ENCODE data around the gene MAP3K4. TPM values are rescaled to one million over a fixed set of nuclear protein-coding genes. Genes with fewer than 3 reads are reported as not detected.
A peak's percentile ranks its signal among the peaks of the same experiment; 100 is the strongest.

The MAP3K4 gene
- total RNA-seq, 1 donor from 2014 or later: 56.7 TPM

- TF ChIP-seq CTCF (IDR thresholded peaks at IDR 0.05): no peak
- TF ChIP-seq POLR2A (IDR thresholded peaks at IDR 0.05): no peak
- TF ChIP-seq POLR2AphosphoS5 (IDR thresholded peaks at IDR 0.05; ENCODE audit: insufficient read depth in 1 of 2, low read depth in 1 of 2): no peak
- H3K27ac ChIP-seq: peak overlapping the region; percentile 96
- H3K9me3 ChIP-seq: no peaks in the 10 kb centered on the region
- intact Hi-C loops (cut with DNase I): loop anchor here (5.0 kb wide), 1 partner anchor 59 kb away; no protein-coding TSS in a partner anchor
- H3K27me3 ChIP-seq: no peaks in the 10 kb centered on the region
- no peak for DNase-seq (ENCODE audit: extremely low spot score in 2 of 2)
- no peaks in the 10 kb centered on the region for H3K36me3 ChIP-seq
- peaks cover 37% of the 10 kb centered on the region for H3K4me1 ChIP-seq
- H3K4me3 ChIP-seq: peak overlapping the region; percentile 83 to 90
Observed at GRCh38 chr6:160990847-160991405, 643 bp upstream of the MAP3K4 start.

- no peaks in the 10 kb centered on the region for H3K9me3 ChIP-seq
- H3K27me3 ChIP-seq: no peaks in the 10 kb centered on the region
- H3K4me3 ChIP-seq: peak overlapping the region; percentile 83 to 90
- no peaks in the 10 kb centered on the region for H3K36me3 ChIP-seq
- peaks cover 47% of the 10 kb centered on the region for H3K4me1 ChIP-seq
- peak overlapping the region; percentile 96 for H3K27ac ChIP-seq
- DNase-seq (ENCODE audit: extremely low spot score in 2 of 2): no peak
- intact Hi-C loops (cut with DNase I): loop anchor here (5.0 kb wide), 1 partner anchor 60 kb away; no protein-coding TSS in a partner anchor
- TF ChIP-seq CTCF (IDR thresholded peaks at IDR 0.05): peak in 1 of 3 experiments; percentile 23
- peak in 1 of 2 donors; percentile 7 for TF ChIP-seq POLR2A (IDR thresholded peaks at IDR 0.05)
- TF ChIP-seq POLR2AphosphoS5 (IDR thresholded peaks at IDR 0.05; ENCODE audit: insufficient read depth in 1 of 2, low read depth in 1 of 2): peak; percentile 63
Observed at GRCh38 chr6:160992061-160992979, 751 bp downstream of the MAP3K4 start.

GRCh38 chr6:160992980-160993314 lies 1.4 kb downstream of the MAP3K4 start:
- TF ChIP-seq CTCF (IDR thresholded peaks at IDR 0.05) (peak in 2 of 3 experiments; percentile 30 to 50), POLR2AphosphoS5 (IDR thresholded peaks at IDR 0.05; ENCODE audit: insufficient read depth in 1 of 2, low read depth in 1 of 2) (no peak), POLR2A (IDR thresholded peaks at IDR 0.05) (no peak)

GRCh38 chr6:160995271-160995670 lies 3.7 kb downstream of the MAP3K4 start:
- Histone ChIP-seq H3K27ac (no peak overlapping the region), H3K27me3 (no peaks in the 10 kb centered on the region), H3K9me3 (no peaks in the 10 kb centered on the region), H3K4me1 (peaks cover 60% of the 10 kb centered on the region), H3K4me3 (no peak overlapping the region), H3K36me3 (no peaks in the 10 kb centered on the region)
- intact Hi-C loops (cut with DNase I): no loop called here
- DNase-seq (ENCODE audit: extremely low spot score in 2 of 2): no peak
- no peak for TF ChIP-seq CTCF (IDR thresholded peaks at IDR 0.05)

More at GRCh38 chr6:160992980-160993314, 1.4 kb downstream of the MAP3K4 start:
- no peaks in the 10 kb centered on the region for H3K36me3 ChIP-seq
- H3K27ac ChIP-seq: peak overlapping the region; percentile 96
- intact Hi-C loops (cut with DNase I): loop anchor here (5.0 kb wide), 1 partner anchor 61 kb away; no protein-coding TSS in a partner anchor
- no peak for DNase-seq (ENCODE audit: extremely low spot score in 2 of 2)
- no peaks in the 10 kb centered on the region for H3K27me3 ChIP-seq
- H3K9me3 ChIP-seq: no peaks in the 10 kb centered on the region
- H3K4me3 ChIP-seq: peak overlapping the region; percentile 83 to 90
- H3K4me1 ChIP-seq: peaks cover 47% of the 10 kb centered on the region

All from vagina (tissue), 2 donors.